Epidermal melanocyte (primary cell): ENCODE measurements around the gene ACSS1.

Source experiments
- DNase-seq: peaks from one replicate; pipeline ENCODE4 v3.0.0; 2011; ENCODE audit warnings: low spot score; ENCODE audit not compliant: insufficient read length

ACSS1 gene

DNA sequence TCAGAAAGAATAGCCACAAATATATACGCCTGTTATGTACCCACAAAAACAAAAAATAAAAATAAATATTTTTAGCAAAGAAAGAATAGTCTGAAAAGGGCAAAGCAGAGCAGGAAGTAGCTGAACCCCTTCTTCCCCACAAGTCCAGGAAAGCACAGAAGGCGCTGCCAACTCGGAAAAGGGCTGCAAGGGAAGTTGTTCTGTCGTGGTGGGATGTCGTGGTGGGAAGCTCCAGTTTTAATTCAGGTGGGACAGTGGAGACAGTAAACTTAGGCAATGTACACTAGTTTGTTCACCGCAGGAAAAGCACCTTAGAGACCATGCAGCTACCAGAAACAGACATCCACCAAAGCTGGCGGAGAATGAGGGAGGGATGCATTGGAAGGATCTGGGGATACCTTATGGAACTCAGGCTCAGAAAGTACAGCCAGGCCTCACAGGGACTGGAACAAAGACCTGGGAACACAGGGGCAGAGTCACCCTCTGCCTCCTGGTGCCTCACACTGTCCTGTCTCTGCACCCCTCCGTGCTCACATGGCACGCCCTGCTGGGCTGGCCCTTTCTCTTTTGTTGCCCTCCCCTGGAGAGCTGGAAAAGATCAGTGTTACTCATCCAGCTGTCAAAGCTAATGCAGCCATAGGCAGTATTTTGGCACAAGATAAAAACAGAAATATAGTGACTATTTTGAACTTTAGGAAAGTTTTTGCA, 62.0 kb downstream of the ACSS1 start:
- no peak for DNase-seq

DNA sequence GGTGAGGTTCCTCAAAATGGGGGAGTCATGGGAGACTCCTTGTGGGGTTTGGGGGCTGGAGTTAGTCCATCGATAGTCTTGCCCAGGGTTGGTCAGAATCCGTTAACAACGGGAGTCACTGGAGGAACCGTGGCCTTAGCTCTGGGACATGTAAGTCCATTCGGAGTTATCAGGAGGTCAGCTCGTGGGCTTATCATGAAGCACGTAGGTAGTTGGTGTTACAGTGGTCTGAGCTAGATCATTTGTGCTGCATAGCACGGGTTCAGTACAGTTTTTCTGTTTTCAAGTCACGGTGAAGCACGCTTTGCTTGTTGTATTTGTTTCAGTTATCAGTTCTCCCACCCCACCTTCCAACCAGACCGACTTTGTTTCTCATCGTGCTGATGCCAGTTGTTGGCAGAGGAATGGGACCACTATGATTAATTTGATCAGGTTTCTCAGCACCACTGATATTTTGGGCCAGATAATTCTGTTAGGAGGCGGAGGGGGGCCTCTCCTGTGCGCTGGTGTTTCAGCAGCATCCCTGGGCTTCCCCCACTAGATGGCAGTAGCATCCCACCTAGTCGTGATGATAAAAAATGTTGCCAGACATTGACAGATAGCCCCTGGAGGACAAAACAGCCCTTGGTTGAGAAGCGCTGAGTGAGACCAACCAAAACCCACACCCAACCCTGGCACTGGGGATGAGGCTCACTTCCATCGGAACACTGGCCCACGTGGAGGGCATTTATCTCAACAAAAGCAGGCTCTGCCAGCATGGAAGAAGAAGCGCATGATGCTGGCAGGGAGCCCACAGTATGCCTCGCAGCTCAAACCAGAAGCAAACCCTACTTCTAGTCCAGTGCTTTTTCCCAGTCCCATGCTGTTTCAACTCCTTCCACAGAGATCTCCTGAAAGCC, 63.2 kb downstream of the ACSS1 start:
- DNase-seq, result peak; percentile 80

DNA sequence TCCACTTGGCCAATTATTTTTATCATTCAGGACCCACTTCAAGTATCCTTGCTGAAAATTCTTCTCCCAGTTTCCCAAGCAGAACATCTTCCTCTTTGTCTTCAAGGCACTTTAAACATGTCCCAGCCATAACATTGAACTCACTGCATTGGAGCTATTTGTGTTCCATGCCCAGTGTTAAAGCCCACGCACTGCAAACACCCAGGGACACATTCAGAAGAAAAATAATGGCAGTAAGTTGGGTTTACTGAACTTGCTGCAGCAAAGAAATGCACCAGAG, 63.8 kb downstream of the ACSS1 start:
- DNase-seq, result no peak

DNA sequence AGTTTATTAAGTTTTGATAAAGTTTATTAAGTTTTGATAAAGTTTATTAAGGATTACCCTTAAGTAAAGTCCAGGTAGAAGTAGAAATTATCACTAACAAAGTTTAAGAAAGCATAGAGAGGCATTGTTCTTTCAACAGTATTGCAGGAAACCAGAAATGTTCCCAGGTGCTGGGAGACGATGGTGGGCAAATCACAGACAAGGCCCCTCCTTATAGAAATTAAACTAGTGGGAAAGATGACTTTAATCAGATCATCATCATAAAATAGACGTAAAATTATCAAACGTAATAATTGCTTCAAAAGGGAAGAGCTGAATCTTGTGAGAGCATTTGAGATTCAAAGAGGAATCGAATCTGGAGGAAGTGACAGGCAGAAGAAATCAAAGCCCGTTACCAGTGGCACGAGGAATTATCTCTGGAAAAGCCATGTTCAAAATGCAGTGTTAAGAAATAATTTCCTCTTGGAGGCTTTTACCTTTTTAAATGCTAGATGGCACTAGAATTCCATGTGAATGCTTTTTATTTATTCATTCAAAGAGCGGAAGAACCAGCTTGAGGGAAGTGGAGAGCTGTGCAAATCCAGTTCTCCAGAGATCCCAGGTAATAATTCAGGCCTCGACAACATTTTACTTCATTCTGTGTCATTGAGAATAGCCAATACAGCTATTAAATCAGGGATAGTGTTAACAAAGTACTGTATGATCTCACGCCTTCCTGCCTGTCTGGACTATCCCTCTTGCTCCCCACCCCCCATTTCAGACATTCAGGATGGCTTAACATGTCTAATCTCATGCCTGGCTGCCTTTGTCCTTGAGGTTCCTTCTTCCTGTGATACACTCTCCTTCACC, 64.4 kb downstream of the ACSS1 start:
- peak; percentile 48 for DNase-seq

DNA sequence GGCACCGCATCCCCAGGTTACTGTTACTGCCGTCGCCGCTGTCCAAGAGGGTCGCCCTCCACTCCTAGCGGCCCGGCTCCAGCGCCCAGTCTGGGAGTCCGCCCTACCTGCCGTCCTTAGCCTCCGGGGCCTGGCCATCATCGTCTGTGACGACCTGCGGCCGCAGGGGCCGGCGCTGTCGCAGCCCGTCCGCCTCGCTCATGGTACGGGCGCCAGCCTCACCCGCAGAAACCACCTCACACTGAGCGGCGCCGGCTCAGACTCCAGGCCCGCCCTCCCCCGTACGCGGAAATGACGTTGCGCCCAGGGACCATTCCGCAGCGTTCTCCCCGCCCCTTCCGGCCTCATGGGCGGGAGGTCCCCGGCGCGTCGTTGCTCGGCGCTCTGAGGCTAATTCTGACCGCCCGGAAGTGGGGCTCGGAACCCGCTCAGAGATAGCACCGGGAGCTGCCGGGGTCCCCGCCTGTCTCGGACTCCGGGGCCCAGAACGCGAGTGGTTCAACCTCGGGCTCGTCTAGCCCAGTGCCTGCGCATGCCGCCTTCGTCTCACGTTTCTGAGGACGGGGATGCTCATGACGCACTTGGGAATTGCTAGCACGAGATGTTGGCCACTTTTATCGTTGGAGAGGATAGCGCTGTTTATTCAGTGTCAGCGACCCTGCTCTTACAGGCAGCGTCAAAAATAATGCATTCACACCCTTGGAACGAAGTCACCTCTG, 65.3 kb downstream of the ACSS1 start, which contains the start of gene APMAP:
Gene APMAP, minus strand, starts transcription at position 265 of the 719 bp plus-strand sequence. Its CDS starts 63 bp downstream, at position 202.
- DNase-seq, result peak; percentile 91

DNA sequence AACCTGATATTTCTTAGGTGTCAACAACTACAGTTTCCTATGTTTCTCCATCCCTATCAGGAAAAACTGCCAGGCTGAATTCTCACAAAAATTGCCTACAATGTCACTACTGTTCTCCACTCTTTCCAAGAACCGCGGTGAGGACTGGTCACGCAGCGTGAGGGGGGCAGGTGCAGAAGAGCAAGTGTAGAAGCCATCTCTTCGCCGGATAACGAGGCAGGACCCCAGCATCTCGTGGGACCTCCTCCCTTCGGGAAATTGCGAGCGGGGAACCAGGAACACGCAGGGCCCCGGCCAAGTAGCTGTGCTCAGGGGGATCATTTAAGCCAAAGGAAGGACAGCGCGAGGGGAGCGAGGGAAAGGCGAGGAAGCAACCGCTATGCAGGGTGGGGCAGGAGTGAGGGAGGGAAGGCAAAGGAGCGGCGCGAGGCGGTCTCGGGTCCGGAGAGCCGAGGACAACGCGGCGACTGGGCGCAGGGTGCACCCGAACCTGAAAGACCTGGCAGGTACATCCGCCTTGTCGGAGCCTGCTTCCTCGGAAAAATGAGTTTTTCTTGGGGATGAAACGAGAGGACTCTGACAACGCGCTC, 65.9 kb downstream of the ACSS1 start:
- no peak for DNase-seq

DNA sequence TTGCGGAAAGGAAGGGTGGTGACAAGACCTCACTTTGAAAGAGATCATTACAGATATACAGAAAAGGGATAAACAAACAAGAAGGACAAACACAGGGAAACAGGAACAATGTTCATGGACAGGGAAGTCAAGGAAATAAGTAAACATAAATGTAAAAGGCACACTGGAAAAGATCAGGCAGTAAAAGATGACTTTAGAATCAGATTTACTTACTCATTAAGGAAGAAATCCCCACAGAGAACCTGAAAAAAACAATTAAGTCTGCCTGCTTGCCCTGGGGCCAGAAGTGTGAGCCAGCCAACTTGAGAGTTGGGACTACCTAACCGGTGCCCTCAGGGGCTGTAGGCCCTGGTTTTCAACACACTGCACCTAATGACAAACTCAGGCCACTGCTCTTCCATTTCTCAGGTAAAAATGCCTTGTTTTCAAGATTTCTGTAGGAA, 67.1 kb downstream of the ACSS1 start:
- DNase-seq, result no peak

DNA sequence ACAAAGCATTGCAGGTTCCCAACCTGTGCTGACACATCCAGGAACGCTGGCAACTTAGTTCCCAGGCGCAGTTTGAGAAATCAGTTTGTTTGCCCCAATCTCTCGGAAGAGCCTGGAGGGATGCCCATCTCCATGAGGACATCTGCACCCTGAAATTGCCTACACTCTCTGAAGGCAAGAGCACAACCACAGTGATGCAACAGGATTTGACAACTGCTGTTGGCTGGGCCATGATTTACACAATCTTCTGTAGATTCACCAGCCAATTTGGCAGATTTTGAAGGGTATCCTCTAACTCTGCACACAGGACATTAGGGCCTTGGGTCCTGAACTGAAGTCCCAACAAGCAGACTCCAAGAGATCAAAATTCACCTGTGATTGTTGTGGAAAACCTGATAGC, 68.8 kb downstream of the ACSS1 start:
- no peak for DNase-seq

DNA sequence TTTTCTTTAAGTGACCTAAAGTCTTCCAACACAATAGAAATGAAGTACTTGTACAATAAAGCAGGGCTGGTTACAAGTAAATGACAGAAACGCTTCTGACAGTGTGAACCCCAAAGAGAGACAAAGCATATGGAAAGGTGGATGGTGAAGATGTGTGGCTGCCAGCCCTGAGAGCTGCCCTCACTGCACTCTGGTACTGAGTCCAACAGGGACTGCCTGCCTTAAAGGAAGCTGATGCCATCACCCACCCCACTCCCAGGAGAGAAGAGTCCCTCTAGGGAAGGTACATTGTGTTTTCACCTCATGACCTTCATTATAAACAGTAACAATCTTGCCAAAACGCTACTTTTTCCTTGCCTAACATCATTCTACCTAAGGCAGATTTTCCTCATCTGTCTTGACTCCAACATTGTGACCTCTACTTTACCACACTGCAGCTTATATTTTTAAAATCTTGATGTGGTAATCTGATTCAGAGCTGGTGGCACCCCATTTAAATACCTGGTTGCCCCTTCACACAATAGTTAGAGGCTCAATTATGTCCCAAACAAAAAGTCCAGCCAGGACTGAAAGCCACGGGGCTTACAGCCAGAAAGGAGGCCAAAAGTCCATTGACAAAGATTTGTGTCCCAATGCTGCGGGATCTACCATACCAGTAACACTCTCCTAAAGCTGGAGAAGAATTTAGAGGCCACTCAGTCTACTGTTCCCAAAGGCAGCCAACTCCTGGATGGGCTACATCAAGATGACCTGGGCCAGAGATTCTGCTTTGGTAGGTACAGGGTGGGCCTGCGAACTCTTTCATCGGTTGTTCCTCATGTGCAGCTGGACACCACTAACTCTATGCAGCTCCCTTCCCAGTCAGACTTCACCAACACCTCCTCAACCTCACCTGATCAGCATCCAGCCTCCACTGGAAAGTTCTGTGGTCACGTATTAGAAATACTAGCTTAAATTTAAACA, 69.8 kb downstream of the ACSS1 start:
- DNase-seq, result no peak

DNA sequence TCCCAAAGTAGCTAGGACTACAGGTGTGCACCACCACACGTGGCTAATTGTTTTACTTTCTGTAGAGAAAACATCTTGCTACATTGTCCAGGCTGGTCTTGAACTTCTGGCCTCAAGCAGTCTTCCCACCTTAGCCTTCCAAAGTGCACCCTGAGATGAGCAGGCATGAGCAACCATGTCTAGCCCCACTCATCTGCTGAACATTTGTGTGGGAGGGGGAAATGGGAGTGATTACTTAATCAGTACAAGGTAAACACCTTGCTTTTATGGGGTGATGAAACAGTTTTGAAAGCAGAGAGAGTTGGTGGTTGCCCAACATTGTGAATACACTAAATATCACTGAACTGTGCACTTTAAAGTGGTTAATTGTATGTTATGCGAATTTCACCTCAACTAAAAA, 70.7 kb downstream of the ACSS1 start:
- DNase-seq, result no peak

DNA sequence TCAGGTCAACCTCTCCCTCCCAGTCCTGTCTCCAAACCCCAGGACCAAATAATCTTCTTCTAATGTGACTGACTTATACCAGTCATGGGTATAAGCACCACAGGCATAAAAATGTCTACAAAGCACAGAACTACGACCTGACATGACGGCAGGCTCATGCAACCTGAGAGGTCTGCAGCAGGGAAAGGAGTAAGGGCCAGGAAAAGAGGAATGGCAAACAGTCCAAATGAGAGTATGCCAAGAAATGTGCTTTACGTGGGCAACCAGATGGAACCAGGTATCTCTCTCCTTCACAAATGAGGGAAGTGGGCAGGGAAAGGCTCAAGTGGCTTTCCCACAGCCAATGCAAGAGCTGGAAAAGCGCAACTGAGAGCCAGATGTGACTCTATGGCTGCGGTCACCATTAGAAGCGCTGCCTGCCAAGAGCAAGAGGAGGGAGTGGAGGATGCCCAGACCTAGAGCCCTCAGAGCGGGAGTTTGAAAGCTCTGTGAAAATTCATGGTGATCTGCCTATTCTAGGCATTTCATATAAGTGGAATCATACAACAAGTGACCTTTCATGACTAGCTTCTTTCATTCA, 71.4 kb downstream of the ACSS1 start:
- DNase-seq, result no peak

DNA sequence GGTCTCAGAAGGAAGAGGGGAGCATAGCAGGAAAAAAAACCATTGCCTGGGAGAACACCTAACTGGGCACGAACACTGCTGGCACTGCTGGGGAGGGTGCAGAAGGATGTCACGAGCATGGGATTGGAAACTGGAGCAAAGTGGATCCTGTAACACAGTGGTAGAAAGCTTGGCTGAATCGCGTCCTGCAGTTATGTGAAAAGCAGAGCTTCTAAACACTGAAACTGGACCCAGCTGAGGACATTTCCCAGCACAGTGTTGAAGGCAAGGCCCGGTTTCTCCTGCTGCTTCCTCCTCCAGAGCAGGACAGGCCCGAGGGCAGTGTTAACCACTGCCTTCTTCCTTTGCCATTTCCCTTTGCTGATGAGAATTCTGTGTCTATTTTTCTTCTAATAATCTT, 72.1 kb downstream of the ACSS1 start:
- DNase-seq, result no peak

DNA sequence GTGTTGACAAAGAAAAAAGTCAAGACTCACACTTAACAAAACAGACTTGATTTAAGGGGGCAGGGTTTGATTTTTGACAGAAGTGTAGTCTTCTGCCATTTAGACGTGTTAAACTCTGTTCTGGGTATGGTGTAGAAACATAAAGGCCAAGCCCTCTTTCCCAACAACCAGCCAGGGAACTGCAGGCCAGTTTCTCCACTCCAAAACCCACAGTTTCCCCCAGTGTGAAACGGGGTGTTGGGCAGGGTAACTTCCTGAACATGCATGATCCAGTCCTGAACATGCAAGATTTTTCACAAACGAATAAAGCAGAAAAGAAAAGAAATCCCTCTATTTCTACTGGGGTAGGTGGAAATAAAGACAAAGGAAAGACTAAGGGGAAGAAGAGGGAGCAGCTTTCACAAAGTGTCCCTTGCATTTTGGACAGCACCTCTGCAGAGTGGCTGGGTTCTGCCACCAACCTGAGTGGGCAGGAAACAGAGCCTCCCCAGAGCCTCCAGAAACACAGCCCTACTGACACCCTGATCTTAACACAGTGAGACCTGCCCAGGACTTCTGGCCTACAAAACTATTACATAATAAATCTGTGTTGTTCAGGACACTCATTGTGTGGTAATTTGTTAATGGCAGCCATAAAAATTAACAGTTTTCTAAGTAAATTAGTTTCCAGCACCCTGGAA, 72.8 kb downstream of the ACSS1 start:
- no peak for DNase-seq

DNA sequence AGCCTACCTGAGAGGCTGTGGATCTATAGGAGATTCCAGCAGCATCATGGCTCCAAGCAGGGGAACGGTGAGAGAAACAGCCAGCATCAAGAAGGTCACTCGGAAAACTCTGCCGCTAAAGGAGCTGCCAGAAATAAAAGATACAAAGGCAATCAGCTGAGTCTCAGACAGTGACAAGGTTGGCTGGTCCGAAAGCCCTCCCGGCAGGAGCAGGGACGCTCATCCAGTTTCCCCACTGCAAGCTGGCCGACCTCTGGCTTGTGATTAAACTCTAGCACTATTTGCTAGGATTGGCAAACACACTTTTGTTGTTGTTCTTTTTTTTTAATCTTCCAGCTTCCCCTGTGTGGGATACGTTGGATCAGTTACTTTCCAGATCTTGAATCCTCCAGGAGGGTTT, 74.0 kb downstream of the ACSS1 start:
- no peak for DNase-seq

DNA sequence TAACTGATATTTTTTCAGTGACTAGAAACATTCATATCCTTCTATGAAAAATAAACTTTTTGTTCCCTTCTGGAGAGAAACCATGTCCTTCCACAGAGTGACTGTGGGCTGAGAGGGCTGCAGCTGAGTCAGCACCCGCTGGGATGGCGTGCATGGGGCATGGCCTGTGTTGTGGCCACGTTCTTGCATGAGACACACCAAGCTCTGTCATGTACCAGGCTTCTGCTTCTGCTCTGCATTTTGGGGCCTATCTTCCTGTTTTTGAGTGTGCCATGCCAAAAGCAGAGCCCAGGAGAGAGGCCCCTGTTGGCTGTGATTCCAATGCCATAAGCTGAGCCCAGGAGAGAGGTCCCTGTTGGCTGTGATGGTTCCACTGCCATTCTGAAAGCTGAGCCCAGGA, 76.1 kb downstream of the ACSS1 start:
- DNase-seq, result no peak

DNA sequence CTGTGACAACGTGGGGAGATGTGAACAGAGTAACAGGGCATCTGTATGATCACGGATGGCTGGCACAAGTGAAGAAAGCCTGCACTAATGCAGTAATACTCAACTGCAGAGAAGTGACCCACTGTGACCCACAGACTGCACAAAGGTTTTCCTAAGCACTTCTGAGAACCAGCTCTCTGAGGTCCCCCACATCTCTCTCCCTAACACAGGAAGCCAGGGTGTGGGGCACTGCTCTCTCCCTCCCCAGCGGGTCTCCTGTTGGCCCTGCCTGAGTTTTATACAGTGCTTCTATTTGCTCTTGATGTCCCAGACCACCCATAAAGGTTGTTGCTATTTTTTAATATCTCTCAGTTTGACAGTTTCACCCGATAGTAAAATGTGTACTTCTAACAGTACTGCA, 76.7 kb downstream of the ACSS1 start:
- DNase-seq, result no peak

DNA sequence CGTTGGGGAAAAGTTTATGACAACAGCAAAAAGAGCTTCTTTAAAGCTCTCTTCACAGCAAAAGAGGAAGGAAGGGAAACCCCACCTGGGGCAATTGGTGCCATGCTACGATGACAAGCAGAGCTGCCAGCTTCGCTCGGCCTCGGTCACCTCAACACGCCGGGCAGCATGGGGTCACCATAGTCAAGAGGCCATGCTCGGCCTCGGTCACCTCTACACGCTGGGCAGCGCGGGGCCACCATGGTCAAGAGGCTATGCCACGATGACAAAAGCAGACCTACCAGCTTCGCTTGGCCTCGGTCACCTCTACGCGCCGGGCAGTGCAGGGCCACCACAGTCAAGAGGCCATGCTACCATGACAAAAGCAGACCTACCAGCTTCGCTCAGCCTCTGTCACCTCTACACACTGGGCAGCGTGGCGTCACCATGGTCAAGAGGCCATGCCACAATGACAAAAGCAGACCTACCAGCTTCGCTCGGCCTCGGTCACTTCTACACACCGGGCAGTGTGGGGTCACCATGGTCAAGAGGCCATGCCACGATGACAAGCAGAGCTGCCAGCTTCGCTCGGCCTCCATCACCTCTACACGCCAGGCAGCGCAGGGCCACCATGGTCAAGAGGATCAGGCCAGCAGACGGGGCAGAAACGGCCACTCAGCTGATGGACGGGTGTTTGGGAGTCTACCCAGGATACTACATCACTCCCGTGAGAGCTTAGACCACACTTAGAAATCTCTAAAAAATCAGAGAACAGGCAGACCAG, 77.5 kb downstream of the ACSS1 start:
- DNase-seq, result no peak
